IMR-90 (cell line): ENCODE measurements around the gene RPS26. TPM values are rescaled to one million over a fixed set of nuclear protein-coding genes. Genes with fewer than 3 reads are reported as not detected.

Experiments
- ATAC-seq: fragments of 200-7000 bp; cut with Tn5 transposase; 2 replicates; pipeline ENCODE4 v1.9.1; 2020; ENCODE audit warnings: low read depth, mild to moderate bottlenecking, moderate library complexity
- BruUV-seq: library from RNA; stranded (reverse); fragments of 400-500 nt; replicated peaks from 2 replicates; lab custom pipeline; 2021; lab: Mats Ljungman, UMichigan
- CTCF ChIA-PET: fragments of 300-600 bp; formaldehyde crosslinking; extraction: SDS; loops from one replicate; lab custom pipeline; 2021; ENCODE audit warnings: antibody characterized with exemption; lab: Yijun Ruan, JAX
- POLR2A ChIA-PET: fragments of 300-600 bp; sonication (Branson Sonifier 250); formaldehyde crosslinking; loops from one replicate; lab custom pipeline; 2022; ENCODE audit warnings: antibody characterized with exemption; ENCODE audit not compliant: unreplicated experiment; lab: Charles Lee
- DNase-seq: peaks from one replicate; pipeline ENCODE4 v3.0.0; 2013
- H2AFZ ChIP-seq: replicated peaks from 2 replicates; pipeline ENCODE3; 2013; ENCODE audit warnings: low read length, mild to moderate bottlenecking; ENCODE audit not compliant: poor library complexity
- H2AK5ac ChIP-seq: 2 replicates; pipeline ENCODE4 v1.6.1; 2013; ENCODE audit warnings: low read depth, low read length, inconsistent platforms
- H2AK9ac ChIP-seq: replicated peaks from 2 replicates; pipeline ENCODE3; 2013; ENCODE audit warnings: mild to moderate bottlenecking, low read depth, low read length, moderate library complexity; ENCODE audit not compliant: poor library complexity
- H2BK120ac ChIP-seq: 2 replicates; pipeline ENCODE4 v1.6.1; 2013; ENCODE audit warnings: low read depth, low read length, inconsistent platforms
- H2BK15ac ChIP-seq: 3 replicates; pipeline ENCODE4 v1.6.1; 2013; ENCODE audit warnings: low read depth, low read length, inconsistent platforms
- H2BK20ac ChIP-seq: 2 replicates; pipeline ENCODE4 v1.6.1; 2013; ENCODE audit warnings: low read depth, mild to moderate bottlenecking, inconsistent platforms, low read length, moderate library complexity
- H2BK5ac ChIP-seq: 2 replicates; pipeline ENCODE4 v1.6.1; 2013; ENCODE audit warnings: mild to moderate bottlenecking, low read depth, low read length, inconsistent platforms; ENCODE audit not compliant: poor library complexity, severe bottlenecking
- H3K14ac ChIP-seq: replicated peaks from 2 replicates; pipeline ENCODE4 v1.6.1; 2013; ENCODE audit warnings: low read depth, low read length, inconsistent platforms
- H3K18ac ChIP-seq: 2 replicates; pipeline ENCODE4 v1.6.1; 2013; ENCODE audit warnings: low read depth, low read length, control low read depth
- H3K23ac ChIP-seq: 2 replicates; pipeline ENCODE4 v1.6.1; 2013; ENCODE audit warnings: low read depth, low read length, inconsistent platforms
- H3K27ac ChIP-seq: 2 replicates; pipeline ENCODE4 v1.5.1; 2013; ENCODE audit warnings: mild to moderate bottlenecking, control low read depth, low read length; ENCODE audit not compliant: insufficient read depth
- H3K27me3 ChIP-seq: 2 replicates; pipeline ENCODE4 v1.6.1; 2013; ENCODE audit warnings: low read length; ENCODE audit not compliant: control insufficient read depth, insufficient read depth
- H3K36me3 ChIP-seq: 2 replicates; pipeline ENCODE4 v1.6.1; 2013; ENCODE audit warnings: low read length, mixed read lengths; ENCODE audit not compliant: control insufficient read depth, insufficient read depth
- H3K4ac ChIP-seq: 2 replicates; pipeline ENCODE4 v1.6.1; 2013; ENCODE audit warnings: low read depth, low read length, inconsistent platforms
- H3K4me1 ChIP-seq: 2 replicates; pipeline ENCODE4 v1.6.1; 2013; ENCODE audit warnings: low read length, mixed read lengths; ENCODE audit not compliant: control insufficient read depth, insufficient read depth
- H3K4me2 ChIP-seq: 2 replicates; pipeline ENCODE4 v1.6.1; 2013; ENCODE audit warnings: low read depth, mild to moderate bottlenecking, control low read depth, low read length, moderate library complexity
- H3K4me3 ChIP-seq: 2 replicates; pipeline ENCODE4 v1.5.1; 2013; ENCODE audit warnings: low read depth, mild to moderate bottlenecking, control low read depth, low read length, moderate library complexity; ENCODE audit not compliant: insufficient read depth
- H3K56ac ChIP-seq: 2 replicates; pipeline ENCODE4 v1.6.1; 2013; ENCODE audit warnings: low read length, inconsistent platforms; ENCODE audit not compliant: insufficient read depth; ENCODE audit errors: extremely low read depth
- H3K79me1 ChIP-seq, 2 experiments: 2 replicates each; pipeline ENCODE4 v1.6.1; 2013; ENCODE audit warnings: low read length in 2 of 2, inconsistent platforms in 1 of 2, low read depth in 1 of 2
- H3K9ac ChIP-seq: 2 replicates; pipeline ENCODE4 v1.6.1; 2013; ENCODE audit warnings: low read depth, low read length, control low read depth
- H3K9me1 ChIP-seq: 2 replicates; pipeline ENCODE4 v1.6.1; 2013; ENCODE audit warnings: low read length, inconsistent platforms; ENCODE audit not compliant: insufficient read depth
- H3K9me3 ChIP-seq: 2 replicates; pipeline ENCODE4 v1.6.1; 2013; ENCODE audit warnings: low read length; ENCODE audit not compliant: control insufficient read depth, insufficient read depth
- H4K20me1 ChIP-seq: 2 replicates; pipeline ENCODE4 v1.6.1; 2013; ENCODE audit warnings: low read length, inconsistent platforms; ENCODE audit not compliant: insufficient read depth
- H4K5ac ChIP-seq: 2 replicates; pipeline ENCODE4 v1.6.1; 2013; ENCODE audit warnings: mild to moderate bottlenecking, low read depth, low read length, control low read depth
- H4K8ac ChIP-seq, 2 experiments: 2 replicates each; pipeline ENCODE4 v1.6.1; 2013; ENCODE audit warnings: low read depth in 2 of 2, low read length in 2 of 2, control low read depth in 1 of 2, inconsistent platforms in 1 of 2
- H4K91ac ChIP-seq: 2 replicates; pipeline ENCODE4 v1.6.1; 2013; ENCODE audit warnings: low read depth, low read length, inconsistent platforms; ENCODE audit not compliant: insufficient read depth
- BHLHE40 ChIP-seq: fragments of 150-350 bp; IDR thresholded peaks from 2 replicates; pipeline ENCODE4 v1.6.1; 2016; ENCODE audit warnings: mild to moderate bottlenecking, low read depth, low read length
- CHD1 ChIP-seq: IDR thresholded peaks from 2 replicates; pipeline ENCODE4 v1.6.1; 2012; ENCODE audit warnings: low read depth, low read length, improper control_type of control experiment
- CTCF ChIP-seq: conservative IDR thresholded peaks from 2 replicates; pipeline ENCODE4 v1.5.1; 2012; ENCODE audit warnings: mild to moderate bottlenecking, low read depth, low read length, improper control_type of control experiment
- FOS ChIP-seq: fragments of 150-350 bp; IDR thresholded peaks from 2 replicates; pipeline ENCODE4 v1.6.1; 2016; ENCODE audit warnings: low read depth, low read length
- MAZ ChIP-seq: IDR thresholded peaks from 2 replicates; pipeline ENCODE4 v1.6.1; 2012; ENCODE audit warnings: low read depth, mild to moderate bottlenecking, low read length, improper control_type of control experiment, moderate library complexity, borderline replicate concordance
- RFX5 ChIP-seq: IDR thresholded peaks from 2 replicates; pipeline ENCODE4 v1.8.0; 2012; ENCODE audit warnings: low read depth, mild to moderate bottlenecking, low read length, moderate library complexity
- WGBS, 2 experiments: methylation state at CpG; one replicate each; pipeline versions ENCODE4 v1.1.5 to v1.1.7; 2013; ENCODE audit warnings: missing lambda C conversion rate in 2 of 2; ENCODE audit not compliant: insufficient read length in 1 of 2; ENCODE audit errors: extremely low coverage in 2 of 2; 5-methylcytosine and 5-hydroxymethylcytosine counted together
- dilution Hi-C: fragments of 300-500 bp; cut with HindIII; formaldehyde crosslinking; loops from one replicate; pipeline ENCODE4 v1.14.3; 2018; ENCODE audit warnings: low sequenced_read_pairs; ENCODE audit not compliant: unreplicated experiment
- in situ Hi-C: fragments of 300-500 bp; cut with MboI; formaldehyde crosslinking; loops from 3 replicates; pipeline ENCODE4 v1.14.3; 2019; ENCODE audit warnings: low sequenced_read_pairs, inconsistent platforms, mixed read lengths
- intact Hi-C: fragments of 100-400 bp; cut with micrococcal nuclease; formaldehyde crosslinking; loops from 2 replicates; pipeline ENCODE4 v1.10.0; 2022
- polyA plus RNA-seq, 3 experiments: library from polyadenylated mRNA; depleted of rRNA; stranded (reverse); fragments of >200 nt; gene quantifications; 2 replicates each; pipeline ENCODE4 v1.2.3, GENCODE V29; 2012; ENCODE audit warnings: low replicate concordance in 1 of 3
- total RNA-seq: library from RNA; depleted of rRNA; stranded (reverse); fragments of >200 nt; gene quantifications from 2 replicates; pipeline ENCODE4 v1.2.3, GENCODE V29; 2012

Gene RPS26
- total and polyA plus RNA-seq, 2 of the 4 experiments (the other 2 are of a cell fraction), result 307 to 1,824 TPM

- H3K36me3 ChIP-seq, result peaks cover 24% of the 10 kb centered on the region
- H2AK5ac ChIP-seq, result no peak overlapping the region
- no peak overlapping the region for H2BK5ac ChIP-seq
- no peak overlapping the region for H2BK120ac ChIP-seq
- WGBS, 2 experiments, result no CpG with 5 or more reads among the region's 1 CpG
- no peak overlapping the region for H2AK9ac ChIP-seq
- H3K9ac ChIP-seq, result no peak overlapping the region
- H3K56ac ChIP-seq, result no peak overlapping the region
- no peak overlapping the region for H2AFZ ChIP-seq
- no peak overlapping the region for H3K4me2 ChIP-seq
- DNase-seq (no peak), ATAC-seq (no peak)
- no peak overlapping the region for H3K23ac ChIP-seq
- no peak overlapping the region for H3K4ac ChIP-seq
- no peaks in the 10 kb centered on the region; the same call in 1 of the 2 replicates for H3K4me1 ChIP-seq
- peaks cover 21% of the 10 kb centered on the region for H4K20me1 ChIP-seq
- H3K9me3 ChIP-seq, result no peaks in the 10 kb centered on the region
- BruUV-seq, result no TSS peak
- intact Hi-C loops (loop anchor here (5.0 to 10.0 kb wide), 2 partner anchors 225 to 303 kb away; partner anchors contain the start of genes ORMDL2 and SARNP), dilution Hi-C loops (no loop called here), in situ Hi-C loops (no loop called here)
- POLR2A ChIA-PET, result no interaction called here
- no peak overlapping the region for H3K27ac ChIP-seq
- no peak overlapping the region for H2BK20ac ChIP-seq
- no peak overlapping the region for H2BK15ac ChIP-seq
- H3K14ac ChIP-seq, result no peak overlapping the region
- no peak overlapping the region for H3K4me3 ChIP-seq
- H4K5ac ChIP-seq, result no peak overlapping the region
- H3K27me3 ChIP-seq, result no peaks in the 10 kb centered on the region
- peaks cover 6 to 31% of the 10 kb centered on the region in 2 experiments for H3K79me1 ChIP-seq
- CTCF ChIA-PET, result interaction anchor here (0.6 to 1.5 kb wide), 4 partner anchors 31 to 302 kb away, joined by 3 to 5 read pairs (median 3); partner anchors contain the start of gene SUOX
- no peak overlapping the region for H3K18ac ChIP-seq
- H4K8ac ChIP-seq, result no peak overlapping the region
- no peak for TF ChIP-seq BHLHE40
- TF ChIP-seq CHD1, result no peak
- no peak for TF ChIP-seq CTCF
- no peak for TF ChIP-seq FOS
- TF ChIP-seq RFX5, result no peak
- TF ChIP-seq MAZ, result no peak
- H3K9me1 ChIP-seq, result no peaks in the 10 kb centered on the region
- H4K91ac ChIP-seq, result no peak overlapping the region
These were observed 1.6 kb upstream of the RPS26 start for GRCh38 chr12:56040151-56040550.
